ENCODE data around the gene SST. TPM values are rescaled to one million over a fixed set of nuclear protein-coding genes. Genes with fewer than 3 reads are reported as not detected.
"Not testable (repeated sequence)": the region's sequence is repeated elsewhere in the genome, so short reads cannot be mapped to it uniquely, and the experiment has no call there.

SST gene
- polyA plus RNA-seq, 1 donor = 461 TPM

DNA sequence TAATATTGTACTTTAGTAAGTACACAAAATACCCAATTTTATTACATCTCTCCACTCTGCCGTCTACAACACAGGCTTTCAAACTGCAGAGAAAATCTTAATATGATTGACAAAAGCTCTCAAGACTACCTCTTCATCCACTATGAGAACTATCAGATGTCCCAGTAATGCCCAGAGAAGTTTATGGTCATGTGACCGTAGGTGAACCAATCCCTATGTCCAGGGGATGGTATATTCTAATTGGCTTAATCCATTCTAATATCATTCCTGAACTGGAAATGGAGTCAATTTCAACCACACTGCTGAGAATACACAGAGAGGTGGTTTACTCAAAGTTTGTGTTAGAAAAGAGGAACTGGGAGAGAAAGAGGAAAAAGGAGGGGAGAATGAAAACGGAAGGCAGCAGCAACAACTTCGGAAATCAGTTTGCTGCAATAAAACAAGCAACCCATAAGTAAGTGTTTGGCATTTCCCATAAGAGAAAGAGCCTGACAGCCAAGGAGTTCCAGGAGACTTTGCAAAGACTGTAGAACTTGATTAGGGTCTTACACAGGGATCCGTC lies 7.3 kb downstream of the SST start:
- Histone ChIP-seq H3K27me3 (ENCODE audit: control insufficient read depth, insufficient read depth, low read length) (no peaks in the 10 kb centered on the region), H3K9me3 (ENCODE audit: control insufficient read depth, low read depth, low read length) (no peaks in the 10 kb centered on the region), H3K4me1 (ENCODE audit: control insufficient read depth, insufficient read depth, low read length) (no peaks in the 10 kb centered on the region), H3K36me3 (ENCODE audit: control insufficient read depth, insufficient read depth, low read length) (no peaks in the 10 kb centered on the region), H3K27ac (ENCODE audit: low read length) (no peak overlapping the region), H3K4me3 (ENCODE audit: low read length) (no peak overlapping the region)
- no peak for DNase-seq
- WGBS (ENCODE audit: insufficient coverage, low lambda C conversion rate) = 89% methylated on average over 3 of the region's 5 CpGs

DNA sequence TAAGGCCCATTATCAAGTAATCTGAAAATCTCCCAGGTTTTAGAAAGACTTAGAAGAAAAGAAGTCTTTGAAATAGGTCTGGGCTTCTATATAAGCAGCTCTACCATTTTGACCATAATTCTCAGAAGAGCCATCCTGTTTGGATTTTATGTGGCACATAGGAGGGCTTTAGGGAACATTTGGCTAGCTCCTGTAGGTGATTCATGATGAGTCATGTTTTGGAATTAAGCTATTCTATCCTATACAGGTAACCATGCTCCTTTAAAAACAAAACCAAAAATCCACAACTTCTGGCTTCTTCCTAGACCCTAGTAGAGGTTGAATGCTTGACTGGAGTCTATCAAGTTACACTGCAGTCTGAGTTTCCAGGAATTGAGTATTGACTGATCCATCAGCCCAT lies 8.9 kb downstream of the SST start:
- Histone ChIP-seq H3K4me3 (ENCODE audit: low read length) (no peak overlapping the region), H3K27me3 (ENCODE audit: control insufficient read depth, insufficient read depth, low read length) (no peaks in the 10 kb centered on the region), H3K4me1 (ENCODE audit: control insufficient read depth, insufficient read depth, low read length) (no peaks in the 10 kb centered on the region), H3K9me3 (ENCODE audit: control insufficient read depth, low read depth, low read length) (no peaks in the 10 kb centered on the region), H3K27ac (ENCODE audit: low read length) (no peak overlapping the region), H3K36me3 (ENCODE audit: control insufficient read depth, insufficient read depth, low read length) (no peaks in the 10 kb centered on the region)
- DNase-seq = no peak

DNA sequence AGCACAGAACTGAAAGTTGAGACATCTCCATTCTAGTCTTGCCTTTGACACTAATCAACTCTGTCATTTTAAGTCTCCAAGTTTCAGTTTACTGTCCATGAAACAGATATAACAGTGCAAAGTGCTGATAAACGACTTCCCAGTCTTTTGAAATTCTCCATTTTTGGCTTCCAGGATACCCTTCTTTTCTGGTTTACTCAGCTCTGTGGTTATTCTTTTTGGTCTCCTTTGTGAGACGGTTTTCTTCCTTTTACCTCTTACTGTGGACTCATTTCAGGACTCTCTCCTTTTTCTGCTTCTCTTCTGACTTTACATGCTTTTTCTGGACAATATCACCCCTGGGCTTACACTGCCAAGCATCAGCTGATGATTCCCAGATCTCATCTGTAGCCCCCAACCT lies 18.9 kb downstream of the SST start:
- Histone ChIP-seq H3K27ac (ENCODE audit: low read length) (no peak overlapping the region), H3K4me3 (ENCODE audit: low read length) (no peak overlapping the region), H3K4me1 (ENCODE audit: control insufficient read depth, insufficient read depth, low read length) (no peaks in the 10 kb centered on the region), H3K9me3 (ENCODE audit: control insufficient read depth, low read depth, low read length) (no peaks in the 10 kb centered on the region), H3K36me3 (ENCODE audit: control insufficient read depth, insufficient read depth, low read length) (no peaks in the 10 kb centered on the region), H3K27me3 (ENCODE audit: control insufficient read depth, insufficient read depth, low read length) (peaks cover 6% of the 10 kb centered on the region)
- WGBS (ENCODE audit: insufficient coverage, low lambda C conversion rate) = 83% methylated on average over 2 of the region's 2 CpGs
- DNase-seq = no peak

- Histone ChIP-seq H3K27me3 (ENCODE audit: control insufficient read depth, insufficient read depth, low read length) (peaks cover 3% of the 10 kb centered on the region), H3K4me3 (ENCODE audit: low read length) (no peak overlapping the region), H3K27ac (ENCODE audit: low read length) (no peak overlapping the region), H3K36me3 (ENCODE audit: control insufficient read depth, insufficient read depth, low read length) (no peaks in the 10 kb centered on the region), H3K9me3 (ENCODE audit: control insufficient read depth, low read depth, low read length) (no peaks in the 10 kb centered on the region), H3K4me1 (ENCODE audit: control insufficient read depth, insufficient read depth, low read length) (no peaks in the 10 kb centered on the region)
- WGBS (ENCODE audit: insufficient coverage, low lambda C conversion rate) = no CpG with 5 or more reads among the region's 2 CpGs
- DNase-seq = no peak
Observed at GRCh38 chr3:187648177-187648576, 22.0 kb downstream of the SST start.

- no CpG with 5 or more reads among the region's 5 CpGs for WGBS (ENCODE audit: insufficient coverage, low lambda C conversion rate)
- peaks cover 3% of the 10 kb centered on the region for H3K27me3 ChIP-seq (ENCODE audit: control insufficient read depth, insufficient read depth, low read length)
- DNase-seq = no peak
Observed at GRCh38 chr3:187646906-187647660, 23.1 kb downstream of the SST start.

GRCh38 chr3:187645379-187645778 lies 24.8 kb downstream of the SST start:
- not testable (repeated sequence) for H3K4me1 ChIP-seq (ENCODE audit: control insufficient read depth, insufficient read depth, low read length); DNase-seq; H3K27ac ChIP-seq (ENCODE audit: low read length); H3K4me3 ChIP-seq (ENCODE audit: low read length); H3K36me3 ChIP-seq (ENCODE audit: control insufficient read depth, insufficient read depth, low read length); H3K9me3 ChIP-seq (ENCODE audit: control insufficient read depth, low read depth, low read length); H3K27me3 ChIP-seq (ENCODE audit: control insufficient read depth, insufficient read depth, low read length)
- 100% methylated on average over 1 of the region's 1 CpG for WGBS (ENCODE audit: insufficient coverage, low lambda C conversion rate)

More at GRCh38 chr3:187646906-187647660, 23.1 kb downstream of the SST start:
- no peaks in the 10 kb centered on the region for H3K9me3 ChIP-seq (ENCODE audit: control insufficient read depth, low read depth, low read length)
- no peaks in the 10 kb centered on the region for H3K36me3 ChIP-seq (ENCODE audit: control insufficient read depth, insufficient read depth, low read length)
- no peak overlapping the region for H3K27ac ChIP-seq (ENCODE audit: low read length)
- H3K4me3 ChIP-seq (ENCODE audit: low read length) = no peak overlapping the region
- H3K4me1 ChIP-seq (ENCODE audit: control insufficient read depth, insufficient read depth, low read length) = no peaks in the 10 kb centered on the region

GRCh38 chr3:187642861-187643260 lies 27.3 kb downstream of the SST start:
- Histone ChIP-seq H3K27me3 (ENCODE audit: control insufficient read depth, insufficient read depth, low read length) (peaks cover 3% of the 10 kb centered on the region), H3K4me1 (ENCODE audit: control insufficient read depth, insufficient read depth, low read length) (no peaks in the 10 kb centered on the region), H3K27ac (ENCODE audit: low read length) (no peak overlapping the region), H3K4me3 (ENCODE audit: low read length) (no peak overlapping the region), H3K36me3 (ENCODE audit: control insufficient read depth, insufficient read depth, low read length) (no peaks in the 10 kb centered on the region), H3K9me3 (ENCODE audit: control insufficient read depth, low read depth, low read length) (no peaks in the 10 kb centered on the region)
- DNase-seq = no peak
- no CpG with 5 or more reads among the region's 5 CpGs for WGBS (ENCODE audit: insufficient coverage, low lambda C conversion rate)

DNA sequence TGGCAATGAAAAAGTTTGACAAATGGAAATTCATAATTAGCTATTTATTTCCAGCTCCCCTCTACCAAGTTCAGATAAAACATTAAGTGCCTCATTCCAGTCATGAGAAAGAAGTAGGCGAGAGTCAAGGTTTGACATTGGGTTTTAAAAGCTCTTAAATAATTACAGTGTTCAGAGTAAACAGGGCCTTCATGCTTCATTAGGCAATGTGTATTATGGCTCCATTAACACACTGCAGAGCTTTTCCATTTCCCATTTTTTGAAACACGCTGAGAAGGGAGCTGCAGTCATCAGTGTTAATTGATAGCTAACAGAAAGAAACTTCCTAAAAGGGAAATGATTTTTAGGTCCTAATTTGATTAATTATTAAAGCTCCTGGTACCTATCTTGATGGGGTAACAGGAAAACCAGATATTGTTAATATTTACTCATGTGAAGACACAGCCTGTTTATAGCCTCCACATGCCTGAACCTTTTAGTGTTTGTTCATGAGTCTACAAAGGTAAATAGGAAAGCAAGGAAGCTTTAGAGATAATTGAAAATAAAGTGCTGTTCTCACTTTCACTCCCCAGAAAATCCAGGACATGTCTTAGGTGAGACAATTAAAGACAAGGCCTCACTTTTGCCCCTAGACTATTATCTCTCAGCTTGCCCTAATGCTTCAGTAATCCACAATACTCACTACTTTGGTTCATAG lies 28.7 kb downstream of the SST start:
- DNase-seq = no peak
- Histone ChIP-seq H3K9me3 (ENCODE audit: control insufficient read depth, low read depth, low read length) (no peaks in the 10 kb centered on the region), H3K27me3 (ENCODE audit: control insufficient read depth, insufficient read depth, low read length) (no peaks in the 10 kb centered on the region), H3K4me1 (ENCODE audit: control insufficient read depth, insufficient read depth, low read length) (no peaks in the 10 kb centered on the region), H3K27ac (ENCODE audit: low read length) (no peak overlapping the region), H3K4me3 (ENCODE audit: low read length) (no peak overlapping the region), H3K36me3 (ENCODE audit: control insufficient read depth, insufficient read depth, low read length) (no peaks in the 10 kb centered on the region)
- no CpG with 5 or more reads among the region's 2 CpGs for WGBS (ENCODE audit: insufficient coverage, low lambda C conversion rate)

- H3K27ac ChIP-seq (ENCODE audit: low read length) = no peak overlapping the region
- H3K4me3 ChIP-seq (ENCODE audit: low read length) = no peak overlapping the region
- no peaks in the 10 kb centered on the region for H3K4me1 ChIP-seq (ENCODE audit: control insufficient read depth, insufficient read depth, low read length)
- H3K36me3 ChIP-seq (ENCODE audit: control insufficient read depth, insufficient read depth, low read length) = no peaks in the 10 kb centered on the region
- no peaks in the 10 kb centered on the region for H3K27me3 ChIP-seq (ENCODE audit: control insufficient read depth, insufficient read depth, low read length)
- no peaks in the 10 kb centered on the region for H3K9me3 ChIP-seq (ENCODE audit: control insufficient read depth, low read depth, low read length)
- no peak for DNase-seq
- no CpG with 5 or more reads among the region's 2 CpGs for WGBS (ENCODE audit: insufficient coverage, low lambda C conversion rate)
Observed at GRCh38 chr3:187640569-187641059, 29.6 kb downstream of the SST start.

DNA sequence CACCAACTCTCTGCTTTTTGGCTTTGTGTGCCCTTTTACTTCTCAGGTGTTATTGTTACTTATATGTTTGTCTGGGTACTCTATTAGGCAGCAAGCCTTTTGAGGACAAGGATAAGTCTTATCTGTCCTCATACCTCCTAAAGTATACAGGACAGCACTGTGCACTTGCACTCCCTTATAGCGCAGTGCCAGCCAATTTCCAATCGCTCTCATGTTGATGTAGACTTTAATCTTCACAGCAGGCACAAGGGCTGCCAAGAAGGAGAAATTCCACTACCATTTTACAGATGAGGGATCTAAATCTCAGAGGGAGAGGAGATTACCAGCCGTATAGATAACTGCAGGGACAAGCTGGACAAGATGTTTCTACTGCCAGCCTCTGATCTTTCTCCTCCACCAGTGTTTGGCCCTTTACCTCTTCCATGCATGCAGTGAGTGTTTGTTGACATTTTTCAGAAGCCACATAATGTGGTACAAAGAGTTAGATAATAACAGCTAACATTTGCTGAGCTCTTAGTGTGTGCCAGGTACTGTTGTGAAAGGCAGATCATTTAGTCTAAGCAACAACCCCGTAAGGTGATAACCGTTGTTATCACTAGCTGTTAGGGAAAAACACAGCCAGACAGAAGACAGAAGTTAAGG lies 30.1 kb downstream of the SST start:
- no CpG with 5 or more reads among the region's 5 CpGs for WGBS (ENCODE audit: insufficient coverage, low lambda C conversion rate)
- Histone ChIP-seq H3K27ac (ENCODE audit: low read length) (no peak overlapping the region), H3K4me3 (ENCODE audit: low read length) (no peak overlapping the region), H3K4me1 (ENCODE audit: control insufficient read depth, insufficient read depth, low read length) (no peaks in the 10 kb centered on the region), H3K27me3 (ENCODE audit: control insufficient read depth, insufficient read depth, low read length) (no peaks in the 10 kb centered on the region), H3K9me3 (ENCODE audit: control insufficient read depth, low read depth, low read length) (no peaks in the 10 kb centered on the region), H3K36me3 (ENCODE audit: control insufficient read depth, insufficient read depth, low read length) (no peaks in the 10 kb centered on the region)
- DNase-seq = no peak

All from large intestine (tissue), 3 donors.